Panc1 (cell line): Measurements from ENCODE around the gene MRPL40.

Source experiments
- POLR2AphosphoS5 ChIP-seq: IDR thresholded peaks from 2 replicates; pipeline ENCODE4 v1.6.1; 2012; ENCODE audit warnings: mild to moderate bottlenecking, low read depth, low read length, moderate library complexity
- SIN3A ChIP-seq: IDR thresholded peaks from 2 replicates; pipeline ENCODE4 v1.6.1; 2012; ENCODE audit warnings: low read depth, mild to moderate bottlenecking, low read length, moderate library complexity, borderline replicate concordance; ENCODE audit not compliant: insufficient read depth
- TCF7L2 ChIP-seq: IDR thresholded peaks from 2 replicates; pipeline ENCODE4 v1.6.1; 2011; ENCODE audit warnings: mild to moderate bottlenecking, low read depth, low read length, inconsistent platforms
- TF ChIP-seq, protein P1 (sequence below): fragments of 450-650 bp; IDR thresholded peaks from 2 replicates; pipeline ENCODE4 v1.5.1; 2017; ENCODE audit warnings: mild to moderate bottlenecking
- TF ChIP-seq, protein P2 (sequence below), 2 experiments: IDR thresholded peaks; 2 replicates each; pipeline ENCODE4 v1.6.1; 2011 to 2012; ENCODE audit warnings: low read depth in 2 of 2, control low read depth in 1 of 2, low read length in 1 of 2, mild to moderate bottlenecking in 1 of 2, moderate library complexity in 1 of 2; ENCODE audit not compliant: insufficient read depth in 1 of 2

DNA sequence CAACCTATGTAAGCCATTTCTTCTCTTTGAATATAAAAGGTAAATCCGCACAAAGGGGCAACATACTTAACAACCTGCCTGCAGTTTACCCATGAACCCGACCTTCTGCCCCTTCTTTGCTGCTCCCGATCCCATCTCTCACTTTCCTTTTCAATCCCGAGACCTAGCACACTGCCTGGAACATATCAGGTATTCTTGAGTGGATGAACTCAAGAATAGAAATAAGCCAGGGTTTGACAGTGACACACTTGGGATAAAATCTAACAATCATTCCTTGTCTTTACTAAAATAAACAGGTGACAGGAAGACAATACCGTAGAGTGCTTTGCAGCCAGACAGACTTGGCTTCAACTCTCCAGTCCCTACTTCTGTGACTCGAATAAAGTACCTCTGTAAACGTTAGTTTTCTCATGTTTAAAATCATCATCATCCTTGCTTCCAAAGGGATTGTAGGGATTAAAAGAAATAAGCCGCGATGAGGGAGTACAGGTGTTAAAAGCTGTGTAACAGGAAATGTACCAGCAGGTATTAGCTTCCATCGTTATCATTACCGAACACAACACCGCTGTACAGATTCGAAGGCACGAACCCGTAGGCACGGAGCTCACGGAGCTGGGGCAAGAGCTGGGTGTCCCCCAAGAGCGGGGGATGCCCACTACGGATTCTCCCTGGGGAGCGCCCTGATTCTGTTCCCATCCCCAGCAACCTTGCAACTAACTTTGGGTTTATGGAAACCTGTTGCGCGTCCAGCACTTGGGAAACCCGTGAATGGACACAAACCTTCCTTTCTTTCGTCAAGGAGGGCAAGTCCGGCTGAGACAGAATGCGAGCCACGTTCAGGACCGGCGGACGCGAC is 45.9 kb downstream of the MRPL40 start:
- TF ChIP-seq, protein P1, sequence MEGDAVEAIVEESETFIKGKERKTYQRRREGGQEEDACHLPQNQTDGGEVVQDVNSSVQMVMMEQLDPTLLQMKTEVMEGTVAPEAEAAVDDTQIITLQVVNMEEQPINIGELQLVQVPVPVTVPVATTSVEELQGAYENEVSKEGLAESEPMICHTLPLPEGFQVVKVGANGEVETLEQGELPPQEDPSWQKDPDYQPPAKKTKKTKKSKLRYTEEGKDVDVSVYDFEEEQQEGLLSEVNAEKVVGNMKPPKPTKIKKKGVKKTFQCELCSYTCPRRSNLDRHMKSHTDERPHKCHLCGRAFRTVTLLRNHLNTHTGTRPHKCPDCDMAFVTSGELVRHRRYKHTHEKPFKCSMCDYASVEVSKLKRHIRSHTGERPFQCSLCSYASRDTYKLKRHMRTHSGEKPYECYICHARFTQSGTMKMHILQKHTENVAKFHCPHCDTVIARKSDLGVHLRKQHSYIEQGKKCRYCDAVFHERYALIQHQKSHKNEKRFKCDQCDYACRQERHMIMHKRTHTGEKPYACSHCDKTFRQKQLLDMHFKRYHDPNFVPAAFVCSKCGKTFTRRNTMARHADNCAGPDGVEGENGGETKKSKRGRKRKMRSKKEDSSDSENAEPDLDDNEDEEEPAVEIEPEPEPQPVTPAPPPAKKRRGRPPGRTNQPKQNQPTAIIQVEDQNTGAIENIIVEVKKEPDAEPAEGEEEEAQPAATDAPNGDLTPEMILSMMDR: no peak
- no peak for TF ChIP-seq TCF7L2
- TF ChIP-seq, protein P2, sequence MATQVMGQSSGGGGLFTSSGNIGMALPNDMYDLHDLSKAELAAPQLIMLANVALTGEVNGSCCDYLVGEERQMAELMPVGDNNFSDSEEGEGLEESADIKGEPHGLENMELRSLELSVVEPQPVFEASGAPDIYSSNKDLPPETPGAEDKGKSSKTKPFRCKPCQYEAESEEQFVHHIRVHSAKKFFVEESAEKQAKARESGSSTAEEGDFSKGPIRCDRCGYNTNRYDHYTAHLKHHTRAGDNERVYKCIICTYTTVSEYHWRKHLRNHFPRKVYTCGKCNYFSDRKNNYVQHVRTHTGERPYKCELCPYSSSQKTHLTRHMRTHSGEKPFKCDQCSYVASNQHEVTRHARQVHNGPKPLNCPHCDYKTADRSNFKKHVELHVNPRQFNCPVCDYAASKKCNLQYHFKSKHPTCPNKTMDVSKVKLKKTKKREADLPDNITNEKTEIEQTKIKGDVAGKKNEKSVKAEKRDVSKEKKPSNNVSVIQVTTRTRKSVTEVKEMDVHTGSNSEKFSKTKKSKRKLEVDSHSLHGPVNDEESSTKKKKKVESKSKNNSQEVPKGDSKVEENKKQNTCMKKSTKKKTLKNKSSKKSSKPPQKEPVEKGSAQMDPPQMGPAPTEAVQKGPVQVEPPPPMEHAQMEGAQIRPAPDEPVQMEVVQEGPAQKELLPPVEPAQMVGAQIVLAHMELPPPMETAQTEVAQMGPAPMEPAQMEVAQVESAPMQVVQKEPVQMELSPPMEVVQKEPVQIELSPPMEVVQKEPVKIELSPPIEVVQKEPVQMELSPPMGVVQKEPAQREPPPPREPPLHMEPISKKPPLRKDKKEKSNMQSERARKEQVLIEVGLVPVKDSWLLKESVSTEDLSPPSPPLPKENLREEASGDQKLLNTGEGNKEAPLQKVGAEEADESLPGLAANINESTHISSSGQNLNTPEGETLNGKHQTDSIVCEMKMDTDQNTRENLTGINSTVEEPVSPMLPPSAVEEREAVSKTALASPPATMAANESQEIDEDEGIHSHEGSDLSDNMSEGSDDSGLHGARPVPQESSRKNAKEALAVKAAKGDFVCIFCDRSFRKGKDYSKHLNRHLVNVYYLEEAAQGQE (IDR thresholded peaks at IDR 0.05; ENCODE audit: insufficient read depth in 1 of 2, low read depth in 2 of 2, low read length in 1 of 2): no peak
- TF ChIP-seq POLR2AphosphoS5: no peak
- no peak for TF ChIP-seq SIN3A
